Parathyroid adenoma (tissue), 2 donors: ENCODE results near the gene SPATA32.

Experiments
- H2AFZ ChIP-seq: fragments of 300-600 bp; sonication (generic); one replicate; pipeline ENCODE4 v1.7.0; 2017; ENCODE audit warnings: antibody characterized with exemption, mild to moderate bottlenecking
- H3K27ac ChIP-seq: fragments of 300-600 bp; sonication (generic); one replicate; pipeline ENCODE4 v1.7.0; 2017
- H3K27me3 ChIP-seq: fragments of 300-600 bp; sonication (generic); one replicate; pipeline ENCODE4 v1.7.0; 2017; ENCODE audit warnings: low read length; ENCODE audit not compliant: control insufficient read depth, insufficient read depth
- H3K36me3 ChIP-seq: fragments of 300-600 bp; sonication (generic); one replicate; pipeline ENCODE4 v1.7.0; 2017; ENCODE audit warnings: low read length; ENCODE audit not compliant: control insufficient read depth, insufficient read depth
- H3K4me1 ChIP-seq: fragments of 300-600 bp; sonication (generic); one replicate; pipeline ENCODE4 v1.7.0; 2017; ENCODE audit warnings: control low read depth
- H3K4me2 ChIP-seq: fragments of 300-600 bp; sonication (generic); one replicate; pipeline ENCODE4 v1.7.0; 2017; ENCODE audit warnings: low read length
- H3K4me3 ChIP-seq: fragments of 300-600 bp; sonication (generic); one replicate; pipeline ENCODE4 v1.7.0; 2017; ENCODE audit warnings: low read depth, low read length
- H3K79me2 ChIP-seq: fragments of 300-600 bp; sonication (generic); one replicate; pipeline ENCODE4 v1.7.0; 2017; ENCODE audit warnings: control low read depth
- H3K9ac ChIP-seq: fragments of 300-600 bp; sonication (generic); one replicate; pipeline ENCODE4 v1.7.0; 2017; ENCODE audit warnings: mild to moderate bottlenecking
- H3K9me3 ChIP-seq: fragments of 300-600 bp; sonication (generic); one replicate; pipeline ENCODE4 v1.7.0; 2017; ENCODE audit warnings: low read length; ENCODE audit not compliant: control insufficient read depth
- CTCF ChIP-seq: fragments of 300-600 bp; sonication (generic); IDR thresholded peaks from one replicate; pipeline ENCODE4 v1.7.0; 2017; ENCODE audit warnings: antibody characterized with exemption, mild to moderate bottlenecking
- donor health status: primary hyperparathyroidism.

Gene SPATA32

DNA sequence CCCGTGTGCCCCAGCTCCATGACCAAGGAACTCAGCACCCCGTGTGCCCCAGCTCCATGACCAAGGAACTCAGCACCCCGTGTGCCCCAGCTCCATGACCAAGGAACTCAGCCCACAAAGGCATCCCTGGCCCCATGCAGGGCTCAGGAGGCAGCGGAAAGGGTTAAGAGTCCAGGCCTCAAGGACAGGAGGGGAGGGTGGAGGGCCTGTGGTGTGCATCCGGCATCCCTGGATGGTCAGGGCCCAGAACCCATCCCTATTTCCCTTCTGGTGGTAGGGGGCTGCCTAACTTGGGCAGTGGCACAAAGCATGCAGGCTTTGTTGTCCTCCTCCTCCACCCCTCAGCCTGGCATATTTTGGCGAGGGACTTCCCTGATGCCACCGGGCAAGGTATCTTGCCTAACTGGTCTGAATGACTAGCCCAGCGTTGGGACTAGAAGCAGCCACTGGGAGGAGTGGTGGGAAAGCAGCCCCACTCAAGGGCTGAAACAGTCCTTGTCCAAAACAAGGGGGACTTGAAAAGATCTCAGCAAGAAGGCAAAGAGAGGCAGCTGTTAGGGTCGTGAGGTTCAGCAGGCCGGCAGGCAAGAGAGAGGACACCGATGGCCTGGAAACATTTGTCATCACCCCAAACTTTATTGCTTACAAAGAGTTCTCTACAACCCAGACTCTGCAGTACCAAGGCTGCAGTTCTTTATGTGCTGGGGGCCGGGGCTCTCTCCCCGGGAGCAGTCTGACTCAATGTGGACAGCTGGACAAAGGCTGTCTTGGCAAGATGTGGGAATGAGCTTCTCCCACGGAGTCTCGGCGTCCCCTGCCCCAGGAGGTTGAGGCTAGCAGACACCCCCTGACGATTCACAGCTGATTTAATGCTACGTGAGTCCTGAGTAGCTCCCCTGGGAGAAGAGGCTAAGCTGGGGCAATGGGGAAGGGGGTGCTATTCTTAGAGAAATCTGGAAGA, 902 bp upstream of the SPATA32 start:
- Histone ChIP-seq H3K9ac (no peak overlapping the region), H3K79me2 (no peaks in the 10 kb centered on the region), H3K4me2 (peak overlapping the region; percentile 63), H3K27ac (no peak overlapping the region), H3K4me1 (peaks cover 5% of the 10 kb centered on the region), H2AFZ (peak overlapping the region; percentile 70), H3K27me3 (no peaks in the 10 kb centered on the region), H3K36me3 (no peaks in the 10 kb centered on the region), H3K9me3 (no peaks in the 10 kb centered on the region), H3K4me3 (peak overlapping the region; percentile 43)
- no peak for TF ChIP-seq CTCF

GRCh38 chr17:45260204-45260783, 1.6 kb downstream of the SPATA32 start:
- no peaks in the 10 kb centered on the region for H3K27me3 ChIP-seq
- TF ChIP-seq CTCF: no peak

DNA sequence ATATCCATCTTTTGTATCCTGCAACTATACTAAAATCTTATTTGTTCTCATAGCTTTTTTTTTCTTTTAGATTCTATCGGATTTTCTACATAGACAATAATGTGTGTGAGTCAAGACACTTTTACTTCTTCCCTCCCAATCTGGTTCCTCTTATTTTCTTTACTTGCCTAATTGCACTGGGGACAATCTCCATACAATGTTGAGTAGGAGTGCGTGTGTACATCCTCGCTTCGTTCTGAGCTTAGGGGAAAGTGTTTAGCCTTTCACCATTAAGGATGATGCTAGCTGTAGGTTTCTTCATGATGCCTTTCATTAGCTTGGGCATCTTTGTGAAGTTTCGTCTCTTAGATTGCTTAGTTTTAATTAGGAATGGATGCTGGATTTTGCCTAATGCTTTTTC, 2.9 kb downstream of the SPATA32 start:
- Histone ChIP-seq H3K4me2 (no peak overlapping the region), H3K36me3 (no peaks in the 10 kb centered on the region), H3K9me3 (no peaks in the 10 kb centered on the region), H3K79me2 (no peaks in the 10 kb centered on the region), H3K4me1 (peaks cover 5% of the 10 kb centered on the region), H3K27me3 (no peaks in the 10 kb centered on the region), H3K4me3 (no peak overlapping the region), H3K27ac (no peak overlapping the region), H2AFZ (no peak overlapping the region), H3K9ac (no peak overlapping the region)
- no peak for TF ChIP-seq CTCF

More at GRCh38 chr17:45260204-45260783, 1.6 kb downstream of the SPATA32 start:
- H3K9me3 ChIP-seq: no peaks in the 10 kb centered on the region
- no peak overlapping the region for H3K4me3 ChIP-seq
- H3K9ac ChIP-seq: no peak overlapping the region
- H3K79me2 ChIP-seq: no peaks in the 10 kb centered on the region
- no peak overlapping the region for H3K4me2 ChIP-seq
- H2AFZ ChIP-seq: no peak overlapping the region
- H3K4me1 ChIP-seq: peaks cover 5% of the 10 kb centered on the region
- H3K36me3 ChIP-seq: no peaks in the 10 kb centered on the region
- no peak overlapping the region for H3K27ac ChIP-seq

DNA sequence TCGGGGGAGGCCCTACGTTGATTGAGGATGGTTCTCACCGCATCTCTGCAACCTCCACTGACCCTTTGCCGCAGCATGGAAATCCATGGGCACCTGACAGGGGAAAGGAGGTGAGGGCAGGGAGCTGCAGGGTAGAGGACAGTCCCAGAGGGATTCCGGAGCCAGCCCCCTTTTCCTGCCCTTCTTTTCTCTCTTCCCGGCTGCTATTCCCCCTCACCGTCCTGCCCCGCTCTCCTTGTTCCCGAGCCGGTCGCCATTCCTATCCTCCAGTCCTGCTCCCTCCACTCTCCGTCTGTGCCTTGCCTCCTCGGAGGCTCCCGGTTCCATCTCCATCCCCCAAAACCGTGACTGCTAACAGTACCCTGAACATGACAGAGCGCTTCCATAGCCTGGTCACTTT, 4.8 kb downstream of the SPATA32 start:
- no peaks in the 10 kb centered on the region for H3K79me2 ChIP-seq
- H3K9ac ChIP-seq: no peak overlapping the region
- H3K4me2 ChIP-seq: no peak overlapping the region
- no peak overlapping the region for H3K4me3 ChIP-seq
- H3K27me3 ChIP-seq: no peaks in the 10 kb centered on the region
- no peak for TF ChIP-seq CTCF
- no peaks in the 10 kb centered on the region for H3K4me1 ChIP-seq
- no peaks in the 10 kb centered on the region for H3K9me3 ChIP-seq
- no peak overlapping the region for H2AFZ ChIP-seq
- no peak overlapping the region for H3K27ac ChIP-seq
- H3K36me3 ChIP-seq: no peaks in the 10 kb centered on the region
